GM10847 (cell line): ENCODE measurements around the gene VPS13C.

ENCODE experiments used
- POLR2A ChIP-seq: IDR thresholded peaks from 2 replicates; pipeline ENCODE4 v1.6.1; 2011; ENCODE audit not compliant: insufficient read length; ENCODE audit errors: extremely low read depth

The VPS13C gene

GRCh38 chr15:62021991-62022600 lies 38.2 kb downstream of the VPS13C start:
- no peak for TF ChIP-seq POLR2A

GRCh38 chr15:62020576-62021160 lies 39.6 kb downstream of the VPS13C start:
- no peak for TF ChIP-seq POLR2A

GRCh38 chr15:61997786-61998185 lies 62.5 kb downstream of the VPS13C start:
- TF ChIP-seq POLR2A, result no peak

- TF ChIP-seq POLR2A, result no peak
Observed at GRCh38 chr15:61996056-61996635, 64.1 kb downstream of the VPS13C start.

- TF ChIP-seq POLR2A, result no peak
Observed at GRCh38 chr15:61994216-61994615, 66.0 kb downstream of the VPS13C start.

- TF ChIP-seq POLR2A, result no peak
Observed at GRCh38 chr15:61992518-61992917, 67.7 kb downstream of the VPS13C start.

GRCh38 chr15:61989667-61990066 lies 70.6 kb downstream of the VPS13C start:
- TF ChIP-seq POLR2A, result no peak

- TF ChIP-seq POLR2A, result no peak
Observed at GRCh38 chr15:61987824-61988223, 72.4 kb downstream of the VPS13C start.

GRCh38 chr15:61983081-61983480 lies 77.2 kb downstream of the VPS13C start:
- no peak for TF ChIP-seq POLR2A

- no peak for TF ChIP-seq POLR2A
Observed at GRCh38 chr15:61978225-61978624, 82.0 kb downstream of the VPS13C start.

GRCh38 chr15:61974759-61975158 lies 85.5 kb downstream of the VPS13C start:
- TF ChIP-seq POLR2A, result no peak

- TF ChIP-seq POLR2A, result no peak
Observed at GRCh38 chr15:61974118-61974517, 86.1 kb downstream of the VPS13C start.

- no peak for TF ChIP-seq POLR2A
Observed at GRCh38 chr15:61951949-61952348, 108.3 kb downstream of the VPS13C start.

GRCh38 chr15:61946778-61947177 lies 113.5 kb downstream of the VPS13C start:
- TF ChIP-seq POLR2A, result no peak

GRCh38 chr15:61943992-61944391 lies 116.3 kb downstream of the VPS13C start:
- TF ChIP-seq POLR2A, result no peak

- TF ChIP-seq POLR2A, result no peak
Observed at GRCh38 chr15:61938249-61938648, 122.0 kb downstream of the VPS13C start.
